Right ventricle myocardium inferior (tissue), 1 donor: ENCODE results near the gene IP6K2. TPM values are rescaled to one million over a fixed set of nuclear protein-coding genes. Genes with fewer than 3 reads are reported as not detected.
A peak's percentile ranks its signal among the peaks of the same experiment; 100 is the strongest.

Source experiments
- ATAC-seq: fragments of 200-7000 bp; cut with Tn5 transposase; one replicate; pipeline ENCODE4 v1.9.1; 2020; ENCODE audit warnings: mild to moderate bottlenecking, moderate library complexity
- DNase-seq: peaks from one replicate; pipeline ENCODE4 v3.0.0; 2021; ENCODE audit errors: missing footprints
- intact Hi-C: fragments of 100-400 bp; cut with DNase I; formaldehyde crosslinking; loops from one replicate; pipeline ENCODE4 v1.11.0; 2022
- microRNA-seq: library from miRNA; unstranded; fragments of <30 nt; microRNA quantifications from one replicate; pipeline ENCODE4 v1.2.0, GENCODE V29; 2020
- total RNA-seq: library from RNA; stranded (reverse); fragmentation: NEBNext Ultra II Directional; extraction: Animal tissue kit (Norgen Biotek cat#: 25700); gene quantifications from one replicate; pipeline ENCODE4 v1.2.1, GENCODE V29; 2021
- donor health status: DM: no; HTN: yes; CAD: no; lungs with severe emphysema.

Gene IP6K2
- total RNA-seq, 1 donor from 2014 or later = 29.3 TPM

GRCh38 chr3:48655606-48656005, 61.4 kb downstream of the IP6K2 start:
- no peak for ATAC-seq
- DNase-seq = no peak
- intact Hi-C loops = loop anchor here (1.0 kb wide), 1 partner anchor 20 kb away; the partner anchor contains the start of gene SLC26A6

- intact Hi-C loops = no loop called here
- no peak for DNase-seq
- no peak for ATAC-seq
Observed at GRCh38 chr3:48655063-48655462, 62.0 kb downstream of the IP6K2 start.

GRCh38 chr3:48652923-48653715, 63.9 kb downstream of the IP6K2 start:
- intact Hi-C loops = no loop called here
- no peak for DNase-seq
- no peak for ATAC-seq

- intact Hi-C loops = no loop called here
- ATAC-seq = no peak
- no peak for DNase-seq
Observed at GRCh38 chr3:48651771-48652170, 65.2 kb downstream of the IP6K2 start.

- ATAC-seq (no peak), DNase-seq (no peak)
- intact Hi-C loops = no loop called here
Observed at GRCh38 chr3:48650723-48651122, 66.3 kb downstream of the IP6K2 start.

GRCh38 chr3:48648188-48648850, 68.7 kb downstream of the IP6K2 start:
- ATAC-seq (no peak), DNase-seq (no peak)
- intact Hi-C loops = no loop called here

- ATAC-seq = no peak
- DNase-seq = no peak
- intact Hi-C loops = no loop called here
Observed at GRCh38 chr3:48647714-48648113, 69.3 kb downstream of the IP6K2 start.

GRCh38 chr3:48644898-48645760, 71.9 kb downstream of the IP6K2 start:
- no peak for ATAC-seq
- intact Hi-C loops = no loop called here
- peak; percentile 55 for DNase-seq

- intact Hi-C loops = no loop called here
- ATAC-seq (no peak), DNase-seq (no peak)
Observed at GRCh38 chr3:48642605-48643004, 74.4 kb downstream of the IP6K2 start.

GRCh38 chr3:48641396-48641795, 75.6 kb downstream of the IP6K2 start:
- DNase-seq (no peak), ATAC-seq (no peak)
- intact Hi-C loops = no loop called here

GRCh38 chr3:48639944-48640606, 76.9 kb downstream of the IP6K2 start:
- ATAC-seq (no peak), DNase-seq (no peak)
- intact Hi-C loops = no loop called here

Small RNA genes within 50 kb of the gene (microRNA-seq; reads per million reads assigned to microRNA genes)
- not detected for gene MIR4793

Other genes starting within 250 kb of the IP6K2 start
- 57.3 TPM for gene SHISA5, start 213.0 kb downstream of the IP6K2 start, total RNA-seq
- 2.4 TPM for gene PFKFB4, start 160.4 kb downstream of the IP6K2 start, total RNA-seq
- not detected for gene UCN2, start 153.4 kb downstream of the IP6K2 start, total RNA-seq
- 14.9 TPM for gene COL7A1, start 121.9 kb downstream of the IP6K2 start, total RNA-seq
- 1,186 TPM for gene UQCRC1, start 107.6 kb downstream of the IP6K2 start, total RNA-seq
- gene TMEM89, start 95.5 kb downstream of the IP6K2 start, total RNA-seq = not detected
- 14.1 TPM for gene SLC26A6, start 81.8 kb downstream of the IP6K2 start, total RNA-seq
- 0.38 TPM for gene CELSR3, start 54.3 kb downstream of the IP6K2 start, total RNA-seq
- 15.4 TPM for gene NCKIPSD, start 31.3 kb downstream of the IP6K2 start, total RNA-seq
- gene PRKAR2A, start 130.7 kb upstream of the IP6K2 start, total RNA-seq = 57.9 TPM
- gene SLC25A20, start 181.7 kb upstream of the IP6K2 start, total RNA-seq = 130 TPM
- gene ARIH2, start 201.6 kb upstream of the IP6K2 start, total RNA-seq = 149 TPM